A673 (cell line): Measurements from ENCODE around the gene NQO2. TPM values are rescaled to one million over a fixed set of nuclear protein-coding genes. Genes with fewer than 3 reads are reported as not detected.

Source experiments
- BruUV-seq: library from RNA; stranded (reverse); fragments of 400-500 nt; replicated peaks from 2 replicates; lab custom pipeline; 2021; lab: Mats Ljungman, UMichigan
- CTCF ChIA-PET: fragments of 300-600 bp; sonication (Branson Sonifier 250); formaldehyde crosslinking; loops from one replicate; lab custom pipeline; 2022; ENCODE audit warnings: antibody characterized with exemption; lab: Charles Lee
- POLR2A ChIA-PET: fragments of 300-600 bp; sonication (Branson Sonifier 250); formaldehyde crosslinking; loops from one replicate; lab custom pipeline; 2022; ENCODE audit warnings: antibody characterized with exemption; ENCODE audit not compliant: low non-redundant PET; lab: Charles Lee
- DNase-seq: peaks from one replicate; pipeline ENCODE4 v3.0.0-alpha.2; 2015; ENCODE audit warnings: low spot score
- H3K27ac ChIP-seq: fragments of 200-600 bp; sonication (generic); 2 replicates; pipeline ENCODE4 v1.5.1; 2016; ENCODE audit warnings: mixed run types, low read depth, mild to moderate bottlenecking, mixed read lengths, antibody characterized with exemption, low read length; ENCODE audit not compliant: poor library complexity, severe bottlenecking
- H3K27me3 ChIP-seq: fragments of 200-600 bp; sonication (generic); replicated peaks from 2 replicates; pipeline ENCODE4 v1.6.1; 2017; ENCODE audit warnings: mixed run types, low read depth, mild to moderate bottlenecking, mixed read lengths, antibody characterized with exemption, low read length; ENCODE audit not compliant: insufficient read depth, poor library complexity
- H3K36me3 ChIP-seq: fragments of 200-600 bp; sonication (generic); 2 replicates; pipeline ENCODE4 v1.6.1; 2016; ENCODE audit warnings: mixed run types, mild to moderate bottlenecking, mixed read lengths, antibody characterized with exemption, low read length; ENCODE audit not compliant: insufficient read depth, poor library complexity, severe bottlenecking
- H3K4me1 ChIP-seq: fragments of 200-600 bp; sonication (generic); 2 replicates; pipeline ENCODE4 v1.6.1; 2017; ENCODE audit warnings: mixed run types, mild to moderate bottlenecking, mixed read lengths, antibody characterized with exemption, low read length; ENCODE audit not compliant: insufficient read depth, poor library complexity, severe bottlenecking
- H3K4me3 ChIP-seq: fragments of 200-600 bp; sonication (generic); 2 replicates; pipeline ENCODE4 v1.5.1; 2016; ENCODE audit warnings: low read depth, mixed run types, mild to moderate bottlenecking, mixed read lengths, low read length; ENCODE audit not compliant: poor library complexity, severe bottlenecking
- H3K9me3 ChIP-seq: fragments of 200-600 bp; sonication (generic); 2 replicates; pipeline ENCODE4 v1.6.1; 2016; ENCODE audit warnings: mixed run types, low read depth, mild to moderate bottlenecking, mixed read lengths, antibody characterized with exemption, low read length; ENCODE audit not compliant: poor library complexity, severe bottlenecking
- EZH2 ChIP-seq: fragments of 200-600 bp; sonication (generic); IDR thresholded peaks from 2 replicates; pipeline ENCODE4 v1.6.1; 2017; ENCODE audit warnings: borderline replicate concordance, low read depth, mild to moderate bottlenecking, mixed read lengths, antibody characterized with exemption, low read length; ENCODE audit not compliant: poor library complexity, severe bottlenecking
- intact Hi-C: fragments of 100-400 bp; cut with micrococcal nuclease; formaldehyde crosslinking; loops from one replicate; pipeline ENCODE4 v1.10.0; 2022; ENCODE audit not compliant: unreplicated experiment
- total RNA-seq: library from RNA; stranded (reverse); gene quantifications from 2 replicates; pipeline ENCODE4 v1.2.3, GENCODE V29; 2021
- TF ChIP-seq, protein P1 (sequence below): fragments of 300-800, 200-600 bp; sonication (generic); conservative IDR thresholded peaks from 2 replicates; pipeline ENCODE4 v1.5.1; 2017; ENCODE audit warnings: low read depth, mild to moderate bottlenecking, antibody characterized with exemption, low read length, moderate library complexity, mixed read lengths

Gene NQO2
- total RNA-seq, 1 experiment from 2014 or later: 97.3 TPM

DNA sequence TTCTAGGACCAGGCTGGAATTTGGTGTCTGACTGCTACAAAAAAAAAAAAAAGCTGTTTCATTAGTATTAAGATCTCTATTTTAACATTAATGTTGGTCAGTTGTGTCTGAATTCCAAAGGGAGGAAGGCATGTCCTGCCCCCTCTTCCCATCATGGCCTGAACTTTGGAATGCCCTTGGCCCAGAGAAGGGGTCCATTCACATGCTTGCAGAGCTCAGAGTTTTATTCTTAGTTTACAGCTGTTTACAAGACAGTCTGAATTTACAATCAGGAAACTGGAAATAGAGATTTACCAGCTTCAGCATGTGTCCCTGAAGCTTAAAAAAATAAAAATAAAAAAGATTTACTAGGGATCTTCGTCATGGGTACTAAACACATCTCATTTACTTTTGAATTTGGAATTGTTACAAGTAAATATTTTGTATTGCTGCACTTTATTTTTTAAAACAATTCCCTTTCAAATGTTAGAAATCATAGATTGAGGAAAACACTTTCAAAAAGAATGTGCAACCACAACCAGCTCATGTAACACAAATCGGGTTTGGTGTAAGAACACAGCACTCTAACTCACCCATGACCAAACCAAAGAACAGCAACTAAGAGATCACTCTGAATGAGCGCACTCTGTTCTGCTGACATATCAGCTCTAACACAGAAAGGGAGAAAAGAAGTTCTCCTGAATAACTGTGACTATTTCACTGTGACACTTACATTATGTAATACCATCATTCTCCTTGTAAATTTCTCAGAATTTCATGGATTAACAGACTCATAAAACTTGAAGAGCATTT lies 21.7 kb upstream of the NQO2 start:
- intact Hi-C loops: no loop called here
- no peaks in the 10 kb centered on the region for H3K36me3 ChIP-seq
- TF ChIP-seq, protein P1, sequence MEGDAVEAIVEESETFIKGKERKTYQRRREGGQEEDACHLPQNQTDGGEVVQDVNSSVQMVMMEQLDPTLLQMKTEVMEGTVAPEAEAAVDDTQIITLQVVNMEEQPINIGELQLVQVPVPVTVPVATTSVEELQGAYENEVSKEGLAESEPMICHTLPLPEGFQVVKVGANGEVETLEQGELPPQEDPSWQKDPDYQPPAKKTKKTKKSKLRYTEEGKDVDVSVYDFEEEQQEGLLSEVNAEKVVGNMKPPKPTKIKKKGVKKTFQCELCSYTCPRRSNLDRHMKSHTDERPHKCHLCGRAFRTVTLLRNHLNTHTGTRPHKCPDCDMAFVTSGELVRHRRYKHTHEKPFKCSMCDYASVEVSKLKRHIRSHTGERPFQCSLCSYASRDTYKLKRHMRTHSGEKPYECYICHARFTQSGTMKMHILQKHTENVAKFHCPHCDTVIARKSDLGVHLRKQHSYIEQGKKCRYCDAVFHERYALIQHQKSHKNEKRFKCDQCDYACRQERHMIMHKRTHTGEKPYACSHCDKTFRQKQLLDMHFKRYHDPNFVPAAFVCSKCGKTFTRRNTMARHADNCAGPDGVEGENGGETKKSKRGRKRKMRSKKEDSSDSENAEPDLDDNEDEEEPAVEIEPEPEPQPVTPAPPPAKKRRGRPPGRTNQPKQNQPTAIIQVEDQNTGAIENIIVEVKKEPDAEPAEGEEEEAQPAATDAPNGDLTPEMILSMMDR: no peak
- no peak for TF ChIP-seq EZH2
- H3K4me1 ChIP-seq: no peaks in the 10 kb centered on the region
- no peaks in the 10 kb centered on the region for H3K9me3 ChIP-seq
- no peak overlapping the region for H3K27ac ChIP-seq
- ChIA-PET POLR2A (no interaction called here), CTCF (interaction anchor here (0.6 to 0.7 kb wide), 3 partner anchors 21 to 68 kb away, joined by 6 to 8 read pairs (median 6); no protein-coding TSS in a partner anchor)
- H3K4me3 ChIP-seq: no peak overlapping the region
- no TSS peak for BruUV-seq
- no peak for DNase-seq
- H3K27me3 ChIP-seq: no peaks in the 10 kb centered on the region

DNA sequence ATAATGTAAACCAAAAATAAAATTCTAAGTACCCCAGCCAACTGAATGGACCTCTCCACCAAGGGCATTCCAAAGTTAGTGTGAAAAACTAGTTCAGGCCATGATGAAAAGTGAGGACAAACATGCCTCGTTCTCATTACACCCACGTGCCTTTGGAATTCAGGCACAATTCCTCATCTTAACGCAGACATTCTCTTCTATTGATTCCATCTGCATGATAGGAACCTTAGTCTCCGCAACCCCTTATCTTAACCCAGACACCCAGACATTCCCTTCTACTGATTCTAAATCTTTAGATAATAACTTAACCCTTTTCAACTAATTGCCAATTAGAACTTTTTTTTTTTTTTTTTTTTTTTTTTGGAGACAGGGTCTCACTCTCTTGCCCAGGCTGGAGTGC lies 20.8 kb upstream of the NQO2 start:
- no peak for DNase-seq
- Histone ChIP-seq H3K27ac (no peak overlapping the region), H3K36me3 (no peaks in the 10 kb centered on the region), H3K4me3 (no peak overlapping the region), H3K9me3 (no peaks in the 10 kb centered on the region), H3K4me1 (no peaks in the 10 kb centered on the region), H3K27me3 (no peaks in the 10 kb centered on the region)
- ChIA-PET POLR2A (no interaction called here), CTCF (interaction anchor here (0.7 kb wide), 1 partner anchor 23 kb away, joined by 7 read pairs; no protein-coding TSS in a partner anchor)
- intact Hi-C loops: no loop called here
- no TSS peak for BruUV-seq
- TF ChIP-seq, protein P1: no peak
- TF ChIP-seq EZH2: no peak

DNA sequence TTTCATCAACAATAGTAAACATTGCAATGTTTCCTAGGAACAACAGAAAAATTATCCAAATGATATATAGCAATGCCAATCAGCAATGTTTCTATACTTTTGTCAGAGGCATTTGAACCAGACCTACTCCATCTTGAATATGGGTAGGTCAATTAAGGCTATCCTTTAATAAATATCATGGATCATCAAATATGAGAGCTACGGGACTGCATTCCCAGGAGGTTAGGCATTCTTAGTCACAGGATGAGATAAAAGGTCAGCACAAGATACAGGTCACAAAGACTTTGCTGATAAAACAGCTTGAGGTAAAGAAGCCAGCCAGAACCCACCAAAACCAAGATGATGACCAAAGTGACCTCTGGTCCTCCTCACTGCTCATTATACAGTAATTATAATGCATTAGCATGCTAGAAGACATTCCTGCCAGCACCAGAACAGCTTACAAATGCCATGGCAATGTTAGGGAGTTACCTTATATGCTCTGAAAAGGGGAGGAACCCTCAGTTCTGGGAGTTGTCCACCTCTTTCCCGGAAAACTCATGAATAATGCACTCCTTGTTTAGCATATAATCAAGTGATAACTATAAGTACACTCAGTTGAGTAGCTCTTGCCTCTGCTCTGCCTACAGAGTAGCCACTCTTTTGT lies 19.8 kb upstream of the NQO2 start:
- no TSS peak for BruUV-seq
- intact Hi-C loops: no loop called here
- DNase-seq: no peak
- Histone ChIP-seq H3K27me3 (no peaks in the 10 kb centered on the region), H3K4me1 (no peaks in the 10 kb centered on the region), H3K27ac (no peak overlapping the region), H3K36me3 (no peaks in the 10 kb centered on the region), H3K9me3 (no peaks in the 10 kb centered on the region), H3K4me3 (no peak overlapping the region)
- POLR2A ChIA-PET: no interaction called here
- CTCF ChIA-PET: interaction anchor here (0.7 kb wide), 1 partner anchor 22 kb away, joined by 7 read pairs; no protein-coding TSS in a partner anchor
- TF ChIP-seq, protein P1: no peak
- TF ChIP-seq EZH2: no peak
